ENCODE measurements around the gene HYCC2. TPM values are rescaled to one million over a fixed set of nuclear protein-coding genes. Genes with fewer than 3 reads are reported as not detected.
"Not testable (repeated sequence)": the region's sequence is repeated elsewhere in the genome, so short reads cannot be mapped to it uniquely, and the experiment has no call there.

Gene HYCC2
- 10 to 100 TPM in 1 of 4 donors, 1 to 10 TPM in 3; 3.8 to 10.4 (median 6.9) TPM for polyA plus RNA-seq
- long read RNA-seq, donor 1, result 0 reads
- long read RNA-seq, donor 2, full-length matches to known transcripts, result 1 of 1 reads
- long read RNA-seq, donor 2, partial matches to known transcripts, result 0 of 1 reads
- long read RNA-seq, donor 2, other reads (novel, unspliced or antisense), result 0 of 1 reads
- long read RNA-seq, donor 3, partial matches to known transcripts, result 16 of 16 reads
- long read RNA-seq, donor 3, other reads (novel, unspliced or antisense), result 0 of 16 reads
- long read RNA-seq, donor 4, result 0 reads
- long read RNA-seq, donor 5, result 0 reads
- long read RNA-seq, donor 6, result 0 reads
- long read RNA-seq, donor 7, result 0 reads
- long read RNA-seq, donor 8, partial matches to known transcripts, result 7 of 7 reads
- long read RNA-seq, donor 8, other reads (novel, unspliced or antisense), result 0 of 7 reads
- long read RNA-seq, donor 9, result 0 reads
- long read RNA-seq, donor 10, partial matches to known transcripts, result 6 of 6 reads
- long read RNA-seq, donor 10, other reads (novel, unspliced or antisense), result 0 of 6 reads

- Histone ChIP-seq H3K36me3 (ENCODE audit: control insufficient read depth in 3 of 3, insufficient read depth in 2 of 3, low read depth in 1 of 3, low read length in 3 of 3) (no peaks in the 10 kb centered on the region), H3K4me1 (ENCODE audit: control insufficient read depth in 3 of 3, insufficient read depth in 2 of 3, low read depth in 1 of 3, low read length in 2 of 3) (peaks cover 1 to 3% (median 2%) of the 10 kb centered on the region in 3 donors), H3K9me3 (ENCODE audit: control insufficient read depth in 2 of 2, insufficient read depth in 1 of 2, low read depth in 1 of 2, low read length in 1 of 2) (no peaks in the 10 kb centered on the region), H3K4me3 (ENCODE audit: low read depth in 1 of 3, low read length in 3 of 3) (peak within 1 kb of the TSS; percentile 72 to 91 (median 77)), H3K27ac (ENCODE audit: low read depth in 1 of 3, low read length in 2 of 3) (peak within 1 kb of the TSS; percentile 72 to 93 (median 83)), H3K27me3 (ENCODE audit: control insufficient read depth in 3 of 3, insufficient read depth in 3 of 3, low read length in 3 of 3) (no peaks in the 10 kb centered on the region)
- DNase-seq (peak; percentile 97 to 98), FAIRE-seq (no peak)
- 0% methylated on average over 27 to 34 of the region's 34 CpGs for WGBS, 3 donors
Measured at GRCh38 chr2:201071479-201072200, at the start of gene HYCC2, which contains the start of gene NDUFB3. Gene HYCC2 (minus strand): TSS chr2:201071671. CDS start chr2:201024009, 47,662 bp downstream. Gene NDUFB3 (plus strand): TSS chr2:201072001. CDS start chr2:201078883, 6,882 bp downstream.

- Histone ChIP-seq H3K9me3 (ENCODE audit: control insufficient read depth in 2 of 2, insufficient read depth in 1 of 2, low read depth in 1 of 2, low read length in 1 of 2) (peaks cover 0 to 3% of the 10 kb centered on the region in 2 donors), H3K4me1 (ENCODE audit: control insufficient read depth in 3 of 3, insufficient read depth in 2 of 3, low read depth in 1 of 3, low read length in 2 of 3) (peaks cover 14 to 35% (median 17%) of the 10 kb centered on the region in 3 donors), H3K27me3 (ENCODE audit: control insufficient read depth in 3 of 3, insufficient read depth in 3 of 3, low read length in 3 of 3) (no peaks in the 10 kb centered on the region), H3K36me3 (ENCODE audit: control insufficient read depth in 3 of 3, insufficient read depth in 2 of 3, low read depth in 1 of 3, low read length in 3 of 3) (peaks cover 0 to 5% (median 3%) of the 10 kb centered on the region in 3 donors), H3K4me3 (ENCODE audit: low read depth in 1 of 3, low read length in 3 of 3) (peak overlapping the region; percentile 66 to 79 (median 77)), H3K27ac (ENCODE audit: low read depth in 1 of 3, low read length in 2 of 3) (peak overlapping the region; percentile 100)
- peak; percentile 64 to 73 for DNase-seq
- 6 to 12% (median 6%) methylated on average over 12 of the region's 12 CpGs for WGBS, 3 donors
- no peak for FAIRE-seq
Measured at GRCh38 chr2:201118961-201119854, 47.7 kb upstream of the HYCC2 start.

- Histone ChIP-seq H3K36me3 (ENCODE audit: control insufficient read depth in 3 of 3, insufficient read depth in 2 of 3, low read depth in 1 of 3, low read length in 3 of 3) (peaks cover 0 to 5% (median 2%) of the 10 kb centered on the region in 3 donors), H3K9me3 (ENCODE audit: control insufficient read depth in 2 of 2, insufficient read depth in 1 of 2, low read depth in 1 of 2, low read length in 1 of 2) (peaks cover 0 to 3% of the 10 kb centered on the region in 2 donors), H3K27me3 (ENCODE audit: control insufficient read depth in 3 of 3, insufficient read depth in 3 of 3, low read length in 3 of 3) (no peaks in the 10 kb centered on the region), H3K27ac (ENCODE audit: low read depth in 1 of 3, low read length in 2 of 3) (peak overlapping the region; percentile 100), H3K4me3 (ENCODE audit: low read depth in 1 of 3, low read length in 3 of 3) (peak overlapping the region; percentile 66 to 79 (median 77)), H3K4me1 (ENCODE audit: control insufficient read depth in 3 of 3, insufficient read depth in 2 of 3, low read depth in 1 of 3, low read length in 2 of 3) (peaks cover 11 to 27% (median 14%) of the 10 kb centered on the region in 3 donors)
- peak; percentile 82 to 90 for DNase-seq
- no peak for FAIRE-seq
- 0 to 1% (median 1%) methylated on average over 48 of the region's 48 CpGs for WGBS, 3 donors
Measured at GRCh38 chr2:201118121-201118960, 46.9 kb upstream of the HYCC2 start.

DNA sequence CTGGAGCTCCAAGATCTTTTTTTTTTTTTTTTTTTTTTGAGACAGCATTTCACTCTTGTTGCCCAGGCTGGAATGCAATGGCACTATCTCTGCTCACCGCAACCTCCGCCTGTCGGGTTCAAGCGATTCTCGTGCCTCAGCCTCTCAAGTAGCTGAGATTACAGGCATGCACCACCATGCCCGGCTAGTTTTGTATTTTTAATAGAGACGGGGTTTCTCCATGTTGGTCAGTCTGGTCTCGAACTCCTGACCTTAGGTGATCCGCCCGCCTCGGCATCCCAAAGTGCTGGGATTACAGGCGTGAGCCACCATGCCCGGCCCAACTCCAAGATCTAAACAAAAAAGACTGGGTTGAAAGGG lies 46.2 kb upstream of the HYCC2 start:
- Histone ChIP-seq H3K4me1 (ENCODE audit: control insufficient read depth in 3 of 3, insufficient read depth in 2 of 3, low read depth in 1 of 3, low read length in 2 of 3) (peaks cover 6 to 24% (median 10%) of the 10 kb centered on the region in 3 donors), H3K27ac (ENCODE audit: low read depth in 1 of 3, low read length in 2 of 3) (peak overlapping the region; percentile 100), H3K4me3 (ENCODE audit: low read depth in 1 of 3, low read length in 3 of 3) (peak overlapping the region; percentile 66 to 92 (median 79))
- not testable (repeated sequence) for H3K27me3 ChIP-seq (ENCODE audit: control insufficient read depth in 3 of 3, insufficient read depth in 3 of 3, low read length in 3 of 3); FAIRE-seq; H3K9me3 ChIP-seq (ENCODE audit: control insufficient read depth in 2 of 2, insufficient read depth in 1 of 2, low read depth in 1 of 2, low read length in 1 of 2); H3K36me3 ChIP-seq (ENCODE audit: control insufficient read depth in 3 of 3, insufficient read depth in 2 of 3, low read depth in 1 of 3, low read length in 3 of 3); DNase-seq
- WGBS, 3 donors, result 1 to 14% (median 1%) methylated on average over 13 of the region's 13 CpGs

DNA sequence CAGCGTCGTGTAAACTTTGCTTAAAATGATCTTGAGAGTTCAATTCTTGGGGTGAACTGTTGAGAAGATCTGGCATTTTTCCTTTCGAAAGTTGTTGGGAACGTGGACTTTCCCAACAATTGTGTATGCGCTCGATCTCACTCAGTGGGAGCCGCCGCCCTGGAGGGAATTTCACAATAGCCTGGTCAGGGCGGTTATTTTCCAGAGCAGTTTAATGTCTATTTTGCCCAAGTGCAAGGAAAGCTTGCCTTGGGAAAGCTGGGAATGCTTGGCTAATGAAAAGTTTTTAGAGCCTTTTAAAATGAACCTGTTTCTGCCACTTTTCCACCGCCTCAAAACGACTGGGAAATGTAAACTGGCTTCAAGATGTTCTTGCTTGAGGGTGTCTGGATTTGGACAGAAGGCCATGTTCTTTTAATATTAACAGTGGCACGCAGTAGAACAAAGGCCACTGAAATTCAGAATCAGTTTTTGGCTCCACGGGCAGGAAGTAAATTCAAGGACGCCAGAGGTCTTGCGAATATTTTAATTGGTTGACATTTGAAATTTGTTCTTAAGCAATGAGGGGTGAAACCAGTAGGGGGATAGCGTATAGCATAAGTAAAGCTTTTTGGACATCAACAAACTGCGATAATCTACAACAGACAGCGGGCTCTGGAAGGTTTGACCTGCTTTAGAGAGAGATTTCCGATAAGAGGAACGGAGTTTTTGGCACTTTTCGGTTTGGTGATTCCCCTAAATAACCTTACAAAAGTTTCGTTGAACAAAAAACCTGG lies 45.7 kb upstream of the HYCC2 start:
- Histone ChIP-seq H3K4me3 (ENCODE audit: low read depth in 1 of 3, low read length in 3 of 3) (peak overlapping the region; percentile 66 to 92 (median 79)), H3K27me3 (ENCODE audit: control insufficient read depth in 3 of 3, insufficient read depth in 3 of 3, low read length in 3 of 3) (no peaks in the 10 kb centered on the region), H3K36me3 (ENCODE audit: control insufficient read depth in 3 of 3, insufficient read depth in 2 of 3, low read depth in 1 of 3, low read length in 3 of 3) (peaks cover 0 to 3% (median 0%) of the 10 kb centered on the region in 3 donors), H3K4me1 (ENCODE audit: control insufficient read depth in 3 of 3, insufficient read depth in 2 of 3, low read depth in 1 of 3, low read length in 2 of 3) (peaks cover 2 to 19% (median 5%) of the 10 kb centered on the region in 3 donors), H3K9me3 (ENCODE audit: control insufficient read depth in 2 of 2, insufficient read depth in 1 of 2, low read depth in 1 of 2, low read length in 1 of 2) (peaks cover 0 to 3% of the 10 kb centered on the region in 2 donors), H3K27ac (ENCODE audit: low read depth in 1 of 3, low read length in 2 of 3) (peak overlapping the region; percentile 100)
- no peak for FAIRE-seq
- DNase-seq, result peak; percentile 83 to 88
- WGBS, 3 donors, result 0 to 2% (median 0%) methylated on average over 22 of the region's 22 CpGs

GRCh38 chr2:201116115-201116958 lies 44.9 kb upstream of the HYCC2 start, which contains the start of gene CFLAR:
Gene CFLAR (plus strand): TSS chr2:201116164. CDS start chr2:201129866, 13,702 bp downstream.
- DNase-seq, result peak; percentile 94
- no peaks in the 10 kb centered on the region for H3K27me3 ChIP-seq (ENCODE audit: control insufficient read depth in 3 of 3, insufficient read depth in 3 of 3, low read length in 3 of 3)
- peaks cover 2 to 14% (median 5%) of the 10 kb centered on the region in 3 donors for H3K4me1 ChIP-seq (ENCODE audit: control insufficient read depth in 3 of 3, insufficient read depth in 2 of 3, low read depth in 1 of 3, low read length in 2 of 3)
- WGBS, 3 donors, result 0 to 1% (median 0%) methylated on average over 51 to 75 of the region's 75 CpGs
- H3K36me3 ChIP-seq (ENCODE audit: control insufficient read depth in 3 of 3, insufficient read depth in 2 of 3, low read depth in 1 of 3, low read length in 3 of 3), result peaks cover 0 to 3% (median 0%) of the 10 kb centered on the region in 3 donors
- peak within 1 kb of the TSS; percentile 66 to 92 (median 79) for H3K4me3 ChIP-seq (ENCODE audit: low read depth in 1 of 3, low read length in 3 of 3)
- peaks cover 0 to 3% of the 10 kb centered on the region in 2 donors for H3K9me3 ChIP-seq (ENCODE audit: control insufficient read depth in 2 of 2, insufficient read depth in 1 of 2, low read depth in 1 of 2, low read length in 1 of 2)
- peak within 1 kb of the TSS; percentile 100 for H3K27ac ChIP-seq (ENCODE audit: low read depth in 1 of 3, low read length in 2 of 3)
- FAIRE-seq, result no peak
